GM12892 (cell line): ENCODE results near the gene VIPR2.

Experiments
- POLR2A ChIP-seq: IDR thresholded peaks from 2 replicates; pipeline ENCODE4 v1.6.1; 2011; ENCODE audit warnings: low read depth, low read length, control low read depth
- POLR2AphosphoS5 ChIP-seq: IDR thresholded peaks from 2 replicates; pipeline ENCODE4 v1.6.1; 2011; ENCODE audit warnings: low read depth, low read length, control low read depth

DNA sequence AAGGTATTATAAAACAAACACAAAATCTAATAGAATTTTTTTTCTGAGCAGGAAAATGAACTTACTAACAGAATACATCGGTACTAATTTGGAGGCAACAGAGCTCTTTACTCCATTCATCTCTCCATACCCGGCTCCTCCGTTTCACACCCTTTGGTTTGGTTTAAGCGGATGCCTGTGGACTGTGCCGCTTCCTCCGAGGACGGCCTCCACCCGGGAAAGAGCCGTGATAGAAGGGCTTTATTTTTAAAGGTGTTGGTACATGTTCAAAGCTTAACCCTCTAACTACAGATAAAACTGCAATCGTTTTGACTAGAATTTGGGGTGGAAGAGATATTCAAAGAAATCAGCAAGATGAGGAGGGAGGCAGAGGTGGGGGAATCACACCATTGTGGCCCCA, 1.9 kb downstream of the VIPR2 start:
- TF ChIP-seq POLR2A: no peak
- TF ChIP-seq POLR2AphosphoS5: no peak
